GM21786 (cell line): ENCODE data around the gene KCNH1.
"Not testable (repeated sequence)": the region's sequence is repeated elsewhere in the genome, so short reads cannot be mapped to it uniquely, and the experiment has no call there.

Experiments used
- ATAC-seq: cut with Tn5 transposase; IDR thresholded peaks from one replicate; pipeline ENCODE4 v1.9.1; 2021; ENCODE audit not compliant: unreplicated experiment

The KCNH1 gene

GRCh38 chr1:211013346-211014240 lies 120.4 kb downstream of the KCNH1 start:
- no peak for ATAC-seq

GRCh38 chr1:211011128-211011527 lies 122.8 kb downstream of the KCNH1 start:
- ATAC-seq: not testable (repeated sequence)

GRCh38 chr1:211009944-211010343 lies 124.0 kb downstream of the KCNH1 start:
- ATAC-seq: no peak

GRCh38 chr1:211007830-211008229 lies 126.1 kb downstream of the KCNH1 start:
- no peak for ATAC-seq

GRCh38 chr1:210995931-210996330 lies 138.0 kb downstream of the KCNH1 start:
- ATAC-seq: not testable (repeated sequence)

- no peak for ATAC-seq
Measured at GRCh38 chr1:210992837-210993236, 141.1 kb downstream of the KCNH1 start.

DNA sequence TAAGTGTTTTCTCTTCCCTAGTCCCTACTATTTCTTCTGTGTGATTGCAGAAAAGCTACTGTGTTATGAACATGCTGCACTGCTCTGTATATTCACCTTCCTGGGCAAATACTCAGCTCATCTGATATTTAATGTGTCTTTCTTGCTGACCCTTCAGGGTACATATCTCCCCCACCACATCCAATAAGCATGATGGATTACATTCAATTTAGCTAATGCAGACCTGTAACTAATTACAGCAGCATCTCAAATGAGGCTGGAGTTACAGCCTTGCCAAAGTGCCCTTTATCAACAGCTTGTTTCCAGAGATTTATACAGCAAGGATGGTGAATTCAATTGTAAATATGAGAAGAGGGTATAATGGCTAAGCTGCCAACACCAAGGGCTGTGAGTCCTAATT lies 144.0 kb downstream of the KCNH1 start:
- ATAC-seq: no peak

DNA sequence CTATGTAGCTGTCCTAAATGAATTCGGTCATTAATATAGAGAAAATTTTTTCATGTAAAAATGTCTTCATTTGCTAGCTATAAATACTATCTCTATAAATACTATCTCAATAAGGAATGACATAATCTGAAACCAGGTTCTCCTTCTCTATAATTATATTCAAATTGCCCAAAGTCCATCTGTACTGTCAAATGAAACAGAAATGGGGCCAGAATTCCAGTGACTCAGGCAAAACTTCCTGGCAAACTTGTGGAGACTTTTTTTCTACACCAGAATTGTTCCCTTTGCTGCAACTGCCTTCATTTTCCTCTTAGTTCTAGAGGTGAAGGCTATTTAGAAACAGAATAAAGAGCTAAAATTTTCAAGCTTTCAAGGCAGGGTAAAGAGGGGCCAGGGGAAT lies 152.5 kb downstream of the KCNH1 start:
- no peak for ATAC-seq

- no peak for ATAC-seq
Measured at GRCh38 chr1:210980082-210980481, 153.9 kb downstream of the KCNH1 start.

GRCh38 chr1:210978974-210979354 lies 155.0 kb downstream of the KCNH1 start:
- no peak for ATAC-seq

- peak; percentile 65 for ATAC-seq
Measured at GRCh38 chr1:210978316-210978973, 155.5 kb downstream of the KCNH1 start.

DNA sequence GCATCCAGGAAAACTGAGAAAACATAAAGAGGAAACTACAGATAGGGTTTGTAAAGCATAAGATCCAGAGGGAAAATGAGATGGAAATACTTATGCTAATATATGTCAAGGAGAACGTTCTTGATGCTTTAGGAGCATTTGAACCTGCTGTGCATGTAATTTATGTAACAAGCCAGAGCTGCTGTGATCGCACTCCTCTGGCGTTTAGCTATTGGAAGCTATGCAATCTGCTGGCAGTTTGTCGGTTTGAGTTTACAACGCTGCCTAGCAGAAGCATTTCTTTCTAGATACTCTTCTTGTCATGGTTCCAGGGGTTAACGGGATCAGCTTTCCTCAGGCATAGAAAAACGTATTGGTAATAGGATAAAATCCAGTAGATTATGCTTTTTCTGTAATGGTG lies 182.7 kb downstream of the KCNH1 start:
- ATAC-seq: no peak

DNA sequence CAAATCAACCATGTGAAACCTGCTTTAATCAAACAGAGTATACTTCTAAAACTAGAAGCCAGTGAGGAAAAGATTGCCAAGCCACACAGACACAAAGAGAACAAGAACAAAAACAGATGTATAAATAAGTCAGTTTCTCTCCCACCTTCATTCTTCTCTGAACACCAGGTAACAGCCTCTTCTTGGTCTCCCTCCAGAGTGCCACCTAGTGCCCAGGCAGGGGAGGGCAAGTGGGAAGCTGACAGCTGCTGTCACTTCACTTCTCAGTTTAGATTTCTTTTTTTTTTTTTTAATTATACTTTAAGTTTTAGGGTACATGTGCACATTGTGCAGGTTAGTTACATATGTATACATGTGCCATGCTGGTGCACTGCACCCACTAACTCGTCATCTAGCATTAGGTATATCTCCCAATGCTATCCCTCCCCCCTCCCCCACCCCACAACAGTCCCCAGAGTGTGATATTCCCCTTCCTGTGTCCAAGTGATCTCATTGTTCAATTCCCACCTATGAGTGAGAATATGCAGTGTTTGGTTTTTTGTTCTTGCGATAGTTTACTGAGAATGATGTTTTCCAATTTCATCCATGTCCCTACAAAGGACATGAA lies 183.9 kb downstream of the KCNH1 start:
- peak; percentile 80 for ATAC-seq

GRCh38 chr1:210949489-210949888 lies 184.5 kb downstream of the KCNH1 start:
- ATAC-seq: no peak

DNA sequence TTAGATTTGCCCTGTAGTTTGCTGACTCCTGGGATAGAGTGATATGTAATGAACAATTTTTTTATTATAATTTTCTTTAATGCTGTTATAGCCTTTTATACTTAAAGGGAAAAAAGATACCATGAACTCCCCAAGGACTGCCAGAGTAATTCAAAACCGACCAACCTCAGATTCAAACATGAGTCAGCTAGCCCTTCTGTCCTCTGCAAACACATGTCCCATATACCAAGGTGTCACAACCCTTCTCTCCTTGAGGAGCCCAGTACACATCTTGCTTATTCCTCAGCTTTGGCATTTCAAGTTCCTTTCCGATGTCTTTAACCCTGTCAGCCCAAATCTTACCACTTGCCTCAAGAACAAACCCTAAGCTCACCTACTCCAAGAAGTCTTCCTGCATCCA lies 184.9 kb downstream of the KCNH1 start:
- ATAC-seq: no peak

- ATAC-seq: no peak
Measured at GRCh38 chr1:210944252-210944651, 189.7 kb downstream of the KCNH1 start.

GRCh38 chr1:210942513-210942912 lies 191.4 kb downstream of the KCNH1 start:
- ATAC-seq: no peak

DNA sequence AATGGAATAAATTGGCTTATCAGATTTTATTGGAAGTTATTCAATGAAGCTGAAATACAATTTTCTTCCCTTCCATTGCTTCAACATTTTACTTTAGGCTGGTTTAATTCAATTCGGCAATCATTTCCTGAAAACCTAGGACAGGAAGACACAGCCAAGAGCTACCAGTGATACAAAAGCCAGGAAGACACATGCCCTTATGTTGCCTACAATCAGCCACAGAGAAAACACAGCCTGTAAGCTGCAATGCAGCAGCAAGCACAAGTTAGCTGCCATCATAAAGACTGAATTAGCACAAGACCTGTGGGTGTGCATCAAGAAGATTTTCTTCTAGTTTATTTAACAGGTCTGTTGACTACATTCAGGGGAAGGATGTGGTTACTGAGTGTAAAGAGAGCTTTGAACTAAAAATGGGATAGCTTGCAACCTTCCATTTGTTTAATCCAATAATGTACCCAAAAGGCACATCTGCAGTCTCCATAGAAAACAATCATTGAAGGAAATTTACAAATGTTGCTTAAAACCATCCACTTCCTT lies 193.8 kb downstream of the KCNH1 start:
- no peak for ATAC-seq

- no peak for ATAC-seq
Measured at GRCh38 chr1:210938416-210938925, 195.5 kb downstream of the KCNH1 start.

DNA sequence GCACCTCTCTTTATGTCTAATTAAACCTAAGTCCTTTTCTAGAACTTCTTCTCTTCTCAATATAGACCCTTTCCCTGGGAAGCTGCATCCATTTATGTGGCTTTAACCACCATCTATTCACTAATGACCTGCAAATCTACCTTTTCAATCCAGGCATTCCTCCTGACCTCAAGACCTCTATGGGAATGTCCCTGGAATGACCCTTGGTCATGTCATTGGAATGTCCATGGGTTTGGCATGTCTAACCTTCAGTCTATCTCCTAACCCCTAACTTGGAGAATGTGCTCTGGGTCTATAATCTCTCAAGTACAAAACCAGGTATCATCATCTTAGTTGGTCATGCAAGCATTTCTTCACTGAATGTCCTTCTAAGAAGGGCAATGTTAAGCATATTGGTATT lies 196.1 kb downstream of the KCNH1 start:
- ATAC-seq: no peak

DNA sequence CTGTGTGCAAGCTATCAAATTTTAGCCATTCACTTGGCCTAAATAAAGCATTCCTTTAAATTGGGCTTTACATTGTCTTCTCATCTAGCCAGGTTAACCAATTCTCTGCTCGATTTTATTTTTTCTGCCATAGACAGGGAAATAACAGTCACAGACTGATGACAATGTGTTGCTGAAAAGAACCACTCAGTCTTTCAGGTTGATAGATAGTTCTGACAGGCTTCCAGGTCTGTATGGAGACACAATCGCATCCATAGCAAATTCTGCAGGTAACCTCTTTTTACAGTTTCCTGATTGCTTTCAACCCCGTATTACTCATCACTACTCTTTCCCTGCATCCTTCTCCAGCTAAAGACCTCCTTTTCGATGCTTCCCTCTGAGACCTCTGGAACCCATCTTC lies 198.0 kb downstream of the KCNH1 start:
- ATAC-seq: no peak
